Fibroblast of skin of right quadriceps (primary cell): ENCODE results near the gene ARMH4.

Experiments
- DNase-seq: peaks from one replicate; pipeline ENCODE4 v3.0.0-alpha.2; 2013

Gene ARMH4

DNA sequence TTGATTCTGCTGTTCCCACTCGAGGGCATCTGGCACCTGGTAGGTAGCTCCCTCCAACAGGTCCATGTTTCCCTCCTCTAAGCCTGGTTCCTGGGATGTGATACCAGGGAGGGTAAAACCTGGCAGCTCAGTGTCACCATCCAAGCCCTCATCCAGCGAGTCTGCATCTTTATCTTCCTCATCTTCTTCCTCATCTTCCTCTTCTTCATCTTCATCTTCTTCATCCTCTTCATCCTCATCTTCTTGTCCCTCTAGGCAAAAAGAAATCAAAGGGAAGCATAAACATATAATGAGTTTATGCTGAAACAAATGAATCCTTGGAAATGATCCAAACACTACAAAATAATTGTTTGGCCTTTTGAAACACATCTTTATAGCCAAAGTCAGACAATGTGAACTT is 55.3 kb downstream of the ARMH4 start:
- DNase-seq: no peak

DNA sequence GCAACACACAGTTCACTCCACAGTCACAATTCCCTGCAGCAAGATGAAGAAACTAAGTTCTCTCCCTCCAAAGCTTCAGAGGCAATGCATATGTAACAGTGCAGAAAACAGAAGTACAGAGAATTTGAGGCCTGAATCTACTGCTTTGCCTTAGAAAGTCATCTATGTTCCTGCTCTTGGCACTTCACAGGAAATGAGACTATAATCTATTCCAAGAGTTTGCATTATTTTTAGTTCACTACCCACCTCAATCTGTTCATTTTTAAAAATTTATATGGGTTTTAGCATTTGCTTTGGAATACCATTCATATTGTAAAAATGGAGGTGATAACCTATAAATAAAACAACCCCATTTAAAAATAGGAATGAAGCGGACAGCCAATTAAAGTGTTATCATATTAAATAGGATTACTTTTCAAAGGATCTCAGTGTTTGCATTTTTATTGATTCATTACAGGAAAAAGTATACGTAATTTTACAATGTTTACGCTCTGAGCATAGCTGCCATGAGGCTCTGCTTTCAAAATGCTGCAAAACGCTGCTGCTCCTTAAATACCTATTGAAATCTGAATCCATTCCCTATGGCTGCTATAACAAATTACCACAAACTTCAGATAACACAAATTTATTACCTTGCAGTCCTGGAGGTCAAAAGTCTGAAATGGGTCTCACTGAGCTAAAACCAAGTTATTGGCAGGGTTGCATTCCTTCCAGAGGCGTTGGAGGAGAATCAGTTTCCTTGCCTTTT is 60.0 kb downstream of the ARMH4 start:
- DNase-seq: no peak

DNA sequence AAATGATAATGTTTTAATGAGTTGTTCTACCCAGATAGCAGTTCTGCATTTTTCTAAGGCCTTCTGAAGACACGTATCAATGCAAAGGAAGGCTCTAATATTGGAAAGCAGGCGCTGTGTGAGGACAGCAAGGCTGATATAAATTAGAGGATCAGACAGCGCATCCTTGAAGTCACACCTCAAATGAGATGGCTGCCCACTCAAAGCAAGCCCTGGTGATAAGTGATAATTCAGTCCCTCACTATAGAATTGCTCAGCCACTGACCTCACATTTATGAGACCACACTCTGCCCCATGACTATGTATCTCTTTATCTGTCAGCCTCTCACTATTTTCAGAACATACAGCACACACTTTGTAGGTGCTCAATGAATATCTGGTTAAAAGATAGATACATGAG is 62.4 kb downstream of the ARMH4 start:
- no peak for DNase-seq

DNA sequence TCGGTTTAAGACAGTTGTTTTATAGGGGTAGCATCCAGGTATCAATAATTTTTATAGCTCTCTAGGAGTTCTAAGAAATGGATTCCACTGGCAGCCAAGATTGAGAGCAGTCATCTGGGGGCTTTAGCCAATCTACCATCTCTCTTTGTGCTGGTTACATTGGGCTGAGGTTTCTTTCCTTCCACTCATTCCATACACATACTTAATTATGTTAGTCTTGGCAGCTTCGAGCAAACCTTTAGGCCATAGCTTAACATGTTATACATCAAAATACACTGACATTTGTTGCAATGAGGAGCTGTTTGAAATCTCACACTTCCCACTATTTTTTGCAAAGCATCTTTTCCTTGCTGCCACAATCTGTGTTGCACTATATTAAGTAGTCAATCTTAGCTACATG is 63.1 kb downstream of the ARMH4 start:
- DNase-seq: peak; percentile 16

DNA sequence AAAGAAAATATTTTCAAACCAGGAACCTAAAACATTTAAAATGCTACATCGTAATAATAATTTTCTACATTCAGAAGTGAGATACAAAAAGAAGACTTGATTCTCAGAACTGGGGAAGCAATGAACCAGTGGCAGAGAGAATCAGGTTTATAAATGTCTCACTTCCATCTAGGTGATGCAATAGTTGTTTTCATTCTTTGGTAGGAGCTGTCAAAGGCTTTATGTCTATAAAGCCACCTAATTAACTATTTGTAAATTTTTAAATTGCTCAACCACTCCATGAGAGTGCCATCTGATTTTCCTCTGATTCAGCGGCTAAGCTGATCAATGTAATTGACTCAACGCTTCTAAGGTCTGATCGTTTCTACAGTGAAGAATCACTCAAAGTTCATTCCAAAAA is 66.1 kb downstream of the ARMH4 start:
- DNase-seq: no peak

DNA sequence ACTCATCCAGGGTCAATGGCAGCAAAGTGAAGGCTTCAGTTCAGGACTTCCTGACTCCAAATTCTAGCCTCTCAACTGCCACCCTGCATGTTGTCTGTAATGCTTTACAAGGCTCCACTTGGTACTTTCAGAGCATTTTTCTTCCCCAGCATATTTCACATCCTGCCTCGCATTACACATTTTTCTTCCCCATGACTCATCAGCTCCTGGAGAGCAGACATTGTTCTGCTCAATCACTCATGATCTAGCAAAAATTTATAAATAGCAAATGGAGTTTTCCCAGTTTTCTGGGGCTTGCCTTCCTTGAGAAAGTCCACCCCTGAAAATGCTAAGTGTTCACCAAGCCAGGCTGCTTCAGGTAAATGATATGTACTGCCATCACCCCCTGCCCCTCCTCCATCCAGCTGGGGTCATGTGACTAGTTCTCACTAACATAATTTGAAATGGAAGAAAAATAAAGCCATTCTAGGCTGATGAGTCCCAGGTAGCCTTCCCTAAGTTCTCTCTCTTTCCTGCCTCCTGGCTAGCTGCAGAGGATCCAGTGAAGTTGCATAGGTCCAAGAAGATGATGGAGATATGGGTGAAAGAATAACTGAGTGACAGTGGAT is 69.4 kb downstream of the ARMH4 start:
- peak; percentile 93 for DNase-seq

DNA sequence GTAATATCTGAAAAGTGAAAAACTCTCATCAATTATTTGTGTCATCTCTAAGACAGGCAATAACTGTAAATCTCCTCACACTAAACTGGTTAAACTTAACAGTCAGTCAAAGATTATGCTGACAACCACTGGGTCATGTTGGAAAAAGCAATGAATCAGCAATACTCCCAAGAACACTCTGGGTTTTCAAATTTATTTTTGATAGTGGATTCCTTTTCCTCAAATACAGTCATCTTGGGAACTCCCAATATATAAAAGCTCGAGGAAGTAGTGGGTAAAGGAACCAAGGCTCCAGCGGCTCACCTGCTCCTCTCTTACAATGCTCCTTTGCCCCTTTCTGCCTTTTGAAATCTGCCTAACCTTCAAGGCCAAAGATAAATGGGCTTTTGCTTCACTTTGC is 70.0 kb downstream of the ARMH4 start:
- DNase-seq: peak; percentile 32

DNA sequence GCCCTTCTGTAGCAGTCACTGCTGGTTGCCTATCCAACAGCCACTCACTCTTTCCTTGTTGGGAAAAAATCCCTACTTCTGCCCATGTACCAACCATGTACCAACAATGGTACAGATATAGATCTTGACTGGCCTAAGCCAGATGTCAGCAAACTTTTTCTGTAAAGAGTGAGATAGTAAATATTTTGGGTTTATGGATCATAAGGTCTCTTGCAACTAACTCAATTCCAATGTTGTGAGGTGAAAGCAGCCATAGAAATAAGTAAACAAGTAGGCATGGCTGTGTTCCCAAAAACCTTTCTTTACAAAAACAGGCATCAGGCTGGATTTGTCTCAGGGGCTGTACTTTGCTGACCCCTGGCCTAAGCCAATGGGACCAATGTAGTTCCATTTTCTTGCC is 73.5 kb downstream of the ARMH4 start:
- peak; percentile 39 for DNase-seq

DNA sequence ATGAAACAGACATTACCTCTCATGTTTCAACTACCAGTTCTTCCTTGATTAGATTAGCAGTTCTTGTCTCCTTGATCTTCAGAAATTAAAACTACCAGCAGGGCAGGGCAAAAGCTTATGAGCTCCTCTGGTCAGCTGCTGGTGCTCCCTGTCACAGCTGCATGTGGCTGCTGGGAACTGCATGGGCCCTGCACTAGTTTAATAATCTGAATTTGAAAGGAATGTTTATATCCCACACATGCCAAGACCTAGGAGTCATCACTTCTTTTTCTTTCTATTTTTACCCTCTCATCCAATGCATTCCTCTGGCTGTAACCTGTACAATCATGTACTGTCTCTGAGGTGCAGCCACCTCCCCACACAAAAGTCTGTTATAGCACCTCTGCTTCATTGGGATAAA is 73.9 kb downstream of the ARMH4 start:
- DNase-seq: peak; percentile 85

DNA sequence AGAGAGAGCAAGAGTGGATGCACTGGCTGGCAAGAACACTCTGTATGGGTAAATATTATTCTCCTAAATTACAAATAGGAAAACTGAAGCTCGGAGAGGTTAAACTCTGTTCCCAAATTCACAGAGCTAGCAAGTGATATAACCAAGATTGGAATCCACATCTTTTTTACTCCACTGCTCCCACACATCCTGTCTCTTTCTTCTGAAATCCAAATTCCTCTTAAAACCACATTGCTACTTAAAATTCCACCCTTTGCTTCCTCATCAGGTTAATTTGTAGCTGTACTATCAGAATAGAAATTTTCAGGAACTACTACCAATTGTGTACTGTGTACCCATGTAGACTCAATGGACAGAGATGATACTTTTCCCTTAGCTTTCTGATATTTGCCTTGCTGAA is 74.4 kb downstream of the ARMH4 start:
- peak; percentile 74 for DNase-seq

DNA sequence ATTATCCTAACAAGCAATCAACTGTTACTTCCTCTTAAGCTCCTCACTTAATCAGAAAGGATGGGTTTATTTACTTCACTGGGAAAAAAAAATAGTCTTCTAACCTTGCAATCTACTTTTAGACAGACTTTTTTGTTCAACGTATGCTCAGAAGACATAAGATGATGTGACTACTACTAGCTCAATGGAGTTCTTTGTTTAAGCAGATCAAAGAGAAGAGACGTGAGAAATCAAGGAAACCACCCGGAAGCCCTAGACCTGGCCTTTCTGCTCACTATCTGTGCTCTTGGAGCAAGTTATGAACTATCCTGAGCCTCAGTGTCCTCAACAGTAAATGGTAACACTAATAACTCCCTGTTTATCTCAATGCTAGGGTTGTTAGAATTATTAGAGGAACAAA is 78.5 kb downstream of the ARMH4 start:
- no peak for DNase-seq

DNA sequence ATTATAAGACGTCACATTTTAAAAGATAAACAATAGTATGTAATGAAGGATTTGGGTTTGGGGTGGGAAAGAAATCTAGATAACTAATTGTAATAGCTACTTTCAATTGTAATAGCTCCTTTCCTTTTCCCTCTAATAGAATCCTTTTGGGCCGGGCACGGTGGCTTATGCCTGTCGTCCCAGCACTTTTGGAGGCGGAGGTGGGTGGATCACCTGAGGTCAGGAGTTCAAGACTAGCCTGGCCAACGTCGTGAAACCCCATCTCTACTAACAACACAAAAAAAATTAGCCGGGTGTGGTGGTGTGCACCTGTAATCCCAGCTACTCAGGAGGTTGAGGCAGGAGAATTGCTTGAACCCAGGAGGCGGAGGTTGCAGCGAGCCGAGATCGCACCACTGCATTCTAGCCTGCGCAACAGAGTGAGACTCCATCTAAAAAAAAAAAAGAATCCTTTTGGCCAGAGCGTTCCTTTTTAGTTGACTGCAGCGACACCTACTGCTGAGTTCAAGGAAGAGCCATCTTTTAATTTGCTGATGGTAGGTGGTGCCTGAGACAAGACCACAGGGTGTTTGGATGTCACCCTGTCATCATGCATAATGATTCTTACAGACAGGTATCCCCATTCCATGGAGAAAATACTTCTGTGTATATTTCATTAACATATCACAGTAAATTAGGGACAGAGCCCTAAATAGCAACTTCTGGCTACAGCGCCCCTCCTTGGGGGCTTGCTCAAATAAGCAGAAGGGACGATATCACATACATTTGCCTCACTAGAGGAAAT is 79.5 kb downstream of the ARMH4 start:
- peak; percentile 72 for DNase-seq

DNA sequence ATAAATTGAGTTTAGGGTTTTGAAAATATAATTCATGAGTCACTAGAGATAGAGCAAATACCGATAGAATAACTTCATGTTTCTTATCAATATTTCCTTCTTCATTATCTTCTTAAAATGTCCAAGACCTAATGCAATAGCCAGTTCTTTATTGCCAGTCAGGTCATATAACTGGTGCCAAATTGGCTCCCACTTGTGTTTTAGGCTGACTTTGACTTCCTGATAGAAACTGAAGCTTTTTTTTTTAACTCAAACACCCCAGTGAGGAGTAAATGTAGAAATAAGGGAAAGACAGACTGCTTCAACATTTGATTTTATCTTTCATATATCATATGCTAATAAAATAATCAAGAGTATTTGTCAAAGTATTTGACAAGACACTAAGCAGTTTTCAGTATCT is 80.7 kb downstream of the ARMH4 start:
- no peak for DNase-seq

DNA sequence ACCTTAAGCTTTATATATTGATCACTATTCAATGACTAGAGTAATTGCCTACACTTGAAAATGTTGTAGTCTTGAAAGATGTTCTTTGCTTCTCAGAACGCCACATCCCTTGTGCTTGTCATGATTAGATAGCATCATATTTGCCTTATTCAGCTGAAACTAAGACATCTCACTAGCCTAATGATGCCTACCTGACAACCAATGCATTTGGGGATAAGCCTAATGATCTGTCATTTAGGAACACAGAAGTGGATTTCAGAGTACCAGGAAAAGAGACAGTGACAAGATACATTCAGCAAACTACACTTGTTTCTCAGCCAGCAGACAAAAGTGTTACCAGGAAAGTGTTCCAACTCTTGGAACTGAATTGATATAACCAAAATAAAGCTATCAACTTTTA is 83.7 kb downstream of the ARMH4 start:
- DNase-seq: no peak

DNA sequence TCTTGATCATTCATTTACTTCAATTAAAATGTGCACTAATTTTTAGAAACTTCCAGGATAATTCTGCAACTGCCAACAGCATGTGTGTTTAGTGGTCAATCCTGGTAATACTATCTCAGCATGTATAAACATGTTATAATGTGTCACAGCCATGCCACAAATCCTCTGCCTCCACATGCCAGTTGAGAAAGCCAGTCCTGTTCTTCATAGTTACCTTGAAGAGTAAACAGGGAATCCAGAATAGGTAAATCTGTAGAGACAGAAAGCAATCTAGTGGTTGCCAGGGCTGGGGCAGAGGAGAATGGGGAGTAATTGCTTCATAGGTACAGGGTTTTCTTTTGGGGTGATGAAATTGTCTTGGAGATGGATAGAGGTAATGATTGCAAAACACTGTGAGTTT is 85.9 kb downstream of the ARMH4 start:
- no peak for DNase-seq

DNA sequence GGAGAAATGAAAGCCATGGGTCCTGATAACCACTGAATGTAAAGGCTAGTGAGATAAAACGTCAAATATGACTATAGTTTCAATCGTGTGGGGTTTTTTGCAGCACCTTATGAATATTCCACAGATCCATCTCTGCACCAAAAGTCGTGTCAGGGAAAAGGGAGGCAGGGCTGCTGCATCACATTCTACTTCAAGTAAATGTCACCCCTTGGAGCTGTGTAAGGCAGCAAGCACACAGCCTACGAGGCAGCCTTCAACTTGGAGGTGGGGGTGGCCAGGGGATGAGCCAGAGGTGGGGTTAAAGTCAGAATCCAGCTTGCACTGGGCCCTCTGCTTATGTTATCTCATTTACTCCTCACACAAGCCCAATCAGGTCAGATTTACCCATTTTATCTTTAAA is 90.4 kb downstream of the ARMH4 start:
- no peak for DNase-seq

DNA sequence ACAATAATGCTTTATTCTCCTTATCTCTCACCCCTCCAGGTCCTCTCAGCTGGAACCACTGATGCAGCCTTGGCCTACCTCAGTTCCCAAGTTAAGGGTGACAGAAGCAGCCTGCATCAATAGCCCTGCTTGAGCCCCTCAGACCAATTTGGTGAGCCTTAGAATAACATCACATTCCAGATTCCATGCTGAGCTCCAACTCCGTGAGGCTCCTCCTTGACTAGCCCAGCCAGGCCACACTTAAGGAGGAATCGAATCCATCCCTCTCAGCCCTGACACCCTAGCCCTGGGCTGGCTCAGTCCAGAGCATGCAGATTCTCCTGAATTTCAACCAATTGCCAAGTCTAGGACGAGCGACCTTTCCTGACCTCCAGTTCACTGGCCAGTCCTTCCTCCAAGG is 91.1 kb downstream of the ARMH4 start:
- no peak for DNase-seq

DNA sequence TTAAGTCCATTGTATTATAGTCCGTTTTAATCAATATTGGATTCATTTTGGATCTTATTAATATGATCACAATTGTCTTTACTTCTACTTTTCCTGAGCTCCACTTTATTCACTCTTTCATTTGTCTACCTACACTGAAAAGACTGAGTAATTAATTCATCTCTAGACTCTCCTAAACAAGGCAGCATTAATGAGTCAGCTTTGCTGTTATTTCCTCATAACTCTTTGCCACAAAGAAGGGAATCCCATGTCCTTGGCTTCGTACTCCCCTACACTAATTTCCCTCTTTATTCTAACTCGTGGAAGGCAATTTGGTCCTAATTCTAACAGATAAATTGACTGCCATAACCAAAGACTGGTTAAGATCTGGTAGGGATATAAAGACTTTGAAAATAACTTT is 91.9 kb downstream of the ARMH4 start:
- peak; percentile 37 for DNase-seq

DNA sequence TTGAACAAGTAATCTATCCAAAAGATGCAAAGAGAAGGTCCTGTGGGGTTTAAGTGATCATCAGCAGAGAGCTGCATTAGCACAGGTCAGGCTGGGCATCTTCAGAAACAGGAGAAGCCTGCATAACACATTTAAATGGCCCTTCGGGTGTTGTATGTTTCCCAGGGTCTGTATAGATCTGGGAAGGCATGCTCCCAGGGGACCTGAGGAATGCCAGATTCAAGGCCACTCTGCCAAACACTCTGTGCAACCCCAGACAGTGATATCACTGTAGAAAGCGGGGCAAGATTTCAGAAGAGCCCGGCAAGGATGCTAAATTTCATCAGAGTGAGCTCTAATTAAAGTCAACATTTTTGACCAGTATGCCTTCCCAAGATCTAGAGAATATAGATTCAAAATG is 92.9 kb downstream of the ARMH4 start:
- peak; percentile 27 for DNase-seq

DNA sequence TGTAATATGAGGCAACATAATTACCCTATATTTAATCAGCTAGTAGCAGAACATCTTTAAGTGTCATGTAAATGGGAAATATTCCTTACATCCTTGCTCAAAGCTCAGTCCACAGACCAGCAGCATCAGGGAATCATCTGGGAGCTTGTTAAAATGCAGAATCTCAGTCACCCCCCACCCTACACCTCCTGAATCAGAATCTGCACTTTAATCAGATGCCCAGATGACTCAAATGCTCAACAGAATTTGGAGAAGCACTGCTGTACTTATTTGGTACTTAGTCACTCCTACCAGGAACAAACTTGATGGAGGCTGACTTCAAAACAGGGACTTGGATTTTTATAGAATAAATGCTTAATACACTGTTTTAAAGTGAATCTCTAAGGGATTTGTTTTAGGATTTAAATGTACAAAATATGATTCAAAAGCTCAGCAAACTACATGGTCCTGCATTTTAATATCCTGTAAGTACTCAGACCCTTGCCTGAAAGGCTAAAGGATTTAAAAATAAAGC is 96.5 kb downstream of the ARMH4 start:
- DNase-seq: peak; percentile 17

DNA sequence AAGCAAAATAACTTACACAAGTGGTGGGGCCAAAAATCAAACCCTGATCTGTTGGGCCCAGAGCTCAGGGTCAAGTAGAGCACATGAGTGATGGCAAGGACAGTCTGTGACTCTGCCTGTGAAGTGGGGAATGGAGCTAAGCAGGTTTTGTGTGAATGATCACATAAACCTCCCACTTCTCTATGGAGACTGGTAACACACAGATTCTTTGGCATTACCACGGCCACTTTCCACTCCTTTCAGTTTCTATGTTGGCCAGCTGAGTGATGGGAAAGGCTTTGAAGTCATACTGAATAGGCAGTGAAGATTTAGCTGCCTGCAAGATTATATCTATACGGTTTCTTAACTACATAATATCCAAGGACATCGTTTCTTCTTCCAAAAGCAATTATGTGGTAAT is 97.9 kb downstream of the ARMH4 start:
- DNase-seq: no peak

DNA sequence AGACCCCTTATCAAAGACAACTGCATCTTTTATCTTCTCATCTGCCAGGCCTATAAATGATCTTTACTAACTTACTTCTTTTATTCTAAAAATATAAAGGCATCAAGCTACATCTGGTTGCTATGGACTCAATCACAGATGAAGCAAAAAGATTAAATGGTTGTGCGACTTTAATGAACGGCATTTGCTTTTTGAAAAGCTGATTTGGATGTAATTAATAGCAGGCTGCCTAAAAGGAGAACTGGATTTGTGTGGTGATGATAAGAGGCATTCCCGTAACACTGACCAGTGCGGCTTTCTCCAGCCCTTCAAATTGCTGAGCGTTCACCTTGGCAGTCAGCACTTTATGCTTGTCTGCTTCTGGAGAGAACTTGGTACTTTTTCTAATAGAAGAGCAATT is 103.8 kb downstream of the ARMH4 start:
- no peak for DNase-seq

DNA sequence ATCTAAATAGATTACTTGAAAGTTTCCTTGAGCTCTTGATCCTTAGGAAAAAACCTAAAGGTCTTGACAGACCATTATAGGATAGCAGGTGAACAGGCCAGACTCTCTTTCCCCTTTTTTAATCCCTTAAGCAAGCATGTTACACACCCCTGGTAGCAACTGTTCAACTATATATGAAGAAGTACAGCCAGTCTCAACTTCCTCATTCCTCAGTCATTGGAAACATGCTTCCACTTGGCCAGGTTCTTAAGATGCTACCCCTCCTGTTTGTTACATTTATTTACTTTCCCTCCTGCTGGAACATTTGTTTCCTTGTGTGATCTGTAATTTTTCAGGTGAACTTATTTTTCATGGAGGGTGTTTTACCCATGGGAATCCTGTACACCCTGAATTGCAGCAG is 124.1 kb downstream of the ARMH4 start:
- no peak for DNase-seq

DNA sequence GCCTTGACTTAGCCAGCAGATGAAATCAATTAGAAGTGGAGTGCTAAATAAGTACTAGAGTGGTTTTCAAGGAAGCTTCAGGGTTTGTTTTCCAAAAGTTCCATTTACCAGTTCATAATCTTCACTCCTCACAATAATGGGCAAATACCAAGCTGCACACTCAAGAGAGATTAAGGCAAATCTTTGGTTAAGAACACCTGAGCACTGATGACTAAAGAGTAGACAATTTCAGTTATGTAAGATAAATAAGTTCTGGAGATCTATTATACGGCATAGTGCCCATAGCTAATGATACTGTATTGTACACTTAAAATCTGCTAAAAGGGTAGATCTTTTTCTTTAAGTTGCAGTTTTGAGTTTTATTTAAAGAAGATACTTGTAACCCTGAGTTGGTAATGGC is 125.0 kb downstream of the ARMH4 start:
- DNase-seq: no peak
